Measurements from ENCODE around the gene TICAM2.

TICAM2 gene

GRCh38 chr5:115611873-115612272, 9.6 kb upstream of the TICAM2 start:
- DNase-seq (ENCODE audit: extremely low read depth in 1 of 2, low read depth in 1 of 2), result no peak

- no peak for DNase-seq (ENCODE audit: extremely low read depth in 1 of 2, low read depth in 1 of 2)
Observed at GRCh38 chr5:115607935-115608334, 5.7 kb upstream of the TICAM2 start.

- DNase-seq (ENCODE audit: extremely low read depth in 1 of 2, low read depth in 1 of 2), result no peak
Observed at GRCh38 chr5:115605436-115605835, 3.2 kb upstream of the TICAM2 start.

- DNase-seq (ENCODE audit: extremely low read depth in 1 of 2, low read depth in 1 of 2), result no peak
Observed at GRCh38 chr5:115602591-115603125, 379 bp upstream of the TICAM2 start.

GRCh38 chr5:115600766-115601165, 1.5 kb downstream of the TICAM2 start:
- no peak for DNase-seq (ENCODE audit: extremely low read depth in 1 of 2, low read depth in 1 of 2)

GRCh38 chr5:115599924-115600323, 2.4 kb downstream of the TICAM2 start:
- no peak for DNase-seq (ENCODE audit: extremely low read depth in 1 of 2, low read depth in 1 of 2)

- no peak for DNase-seq (ENCODE audit: extremely low read depth in 1 of 2, low read depth in 1 of 2)
Observed at GRCh38 chr5:115599502-115599901, 2.8 kb downstream of the TICAM2 start.

GRCh38 chr5:115594128-115595047, 7.9 kb downstream of the TICAM2 start:
- no peak for DNase-seq (ENCODE audit: extremely low read depth in 1 of 2, low read depth in 1 of 2)

GRCh38 chr5:115589043-115589442, 13.2 kb downstream of the TICAM2 start:
- no peak for DNase-seq (ENCODE audit: extremely low read depth in 1 of 2, low read depth in 1 of 2)

GRCh38 chr5:115588640-115589039, 13.6 kb downstream of the TICAM2 start:
- no peak for DNase-seq (ENCODE audit: extremely low read depth in 1 of 2, low read depth in 1 of 2)

GRCh38 chr5:115586525-115587146, 15.6 kb downstream of the TICAM2 start:
- DNase-seq (ENCODE audit: extremely low read depth in 1 of 2, low read depth in 1 of 2), result no peak

GRCh38 chr5:115585265-115585664, 17.0 kb downstream of the TICAM2 start:
- DNase-seq (ENCODE audit: extremely low read depth in 1 of 2, low read depth in 1 of 2), result no peak

- no peak for DNase-seq (ENCODE audit: extremely low read depth in 1 of 2, low read depth in 1 of 2)
Observed at GRCh38 chr5:115584501-115584900, 17.8 kb downstream of the TICAM2 start.

GRCh38 chr5:115583474-115583873, 18.8 kb downstream of the TICAM2 start:
- no peak for DNase-seq (ENCODE audit: extremely low read depth in 1 of 2, low read depth in 1 of 2)

GRCh38 chr5:115580941-115581340, 21.3 kb downstream of the TICAM2 start:
- DNase-seq (ENCODE audit: extremely low read depth in 1 of 2, low read depth in 1 of 2), result no peak

- DNase-seq (ENCODE audit: extremely low read depth in 1 of 2, low read depth in 1 of 2), result no peak
Observed at GRCh38 chr5:115579747-115580173, 22.5 kb downstream of the TICAM2 start.

GRCh38 chr5:115579216-115579615, 23.1 kb downstream of the TICAM2 start:
- no peak for DNase-seq (ENCODE audit: extremely low read depth in 1 of 2, low read depth in 1 of 2)

- DNase-seq (ENCODE audit: extremely low read depth in 1 of 2, low read depth in 1 of 2), result no peak
Observed at GRCh38 chr5:115578657-115579056, 23.6 kb downstream of the TICAM2 start.

GRCh38 chr5:115577741-115578140, 24.5 kb downstream of the TICAM2 start:
- DNase-seq (ENCODE audit: extremely low read depth in 1 of 2, low read depth in 1 of 2), result no peak

- DNase-seq (ENCODE audit: extremely low read depth in 1 of 2, low read depth in 1 of 2), result no peak
Observed at GRCh38 chr5:115577329-115577728, 24.9 kb downstream of the TICAM2 start.

GRCh38 chr5:115575167-115576070, 26.9 kb downstream of the TICAM2 start:
- no peak for DNase-seq (ENCODE audit: extremely low read depth in 1 of 2, low read depth in 1 of 2)

Data from stimulated activated CD8-positive, alpha-beta memory T cell treated with anti-CD3 and anti-CD28 coated beads, Interleukin-7, amount 100 ng/mL, for 48 hours (primary cell).